ENCODE measurements around the gene OPCML.

GRCh38 chr11:133560472-133560855 lies 28.2 kb upstream of the OPCML start:
- TF ChIP-seq POLR2A (IDR thresholded peaks at IDR 0.05) = no peak
- TF ChIP-seq CTCF (IDR thresholded peaks at IDR 0.05) = no peak
